HG03442 (cell line): ENCODE measurements around the gene FTO.
A peak's percentile ranks its signal among the peaks of the same experiment; 100 is the strongest.

Source experiments
- ATAC-seq: cut with Tn5 transposase; IDR thresholded peaks from one replicate; pipeline ENCODE4 v1.9.1; 2021; ENCODE audit warnings: mild to moderate bottlenecking, moderate library complexity; ENCODE audit not compliant: unreplicated experiment

Gene FTO

DNA sequence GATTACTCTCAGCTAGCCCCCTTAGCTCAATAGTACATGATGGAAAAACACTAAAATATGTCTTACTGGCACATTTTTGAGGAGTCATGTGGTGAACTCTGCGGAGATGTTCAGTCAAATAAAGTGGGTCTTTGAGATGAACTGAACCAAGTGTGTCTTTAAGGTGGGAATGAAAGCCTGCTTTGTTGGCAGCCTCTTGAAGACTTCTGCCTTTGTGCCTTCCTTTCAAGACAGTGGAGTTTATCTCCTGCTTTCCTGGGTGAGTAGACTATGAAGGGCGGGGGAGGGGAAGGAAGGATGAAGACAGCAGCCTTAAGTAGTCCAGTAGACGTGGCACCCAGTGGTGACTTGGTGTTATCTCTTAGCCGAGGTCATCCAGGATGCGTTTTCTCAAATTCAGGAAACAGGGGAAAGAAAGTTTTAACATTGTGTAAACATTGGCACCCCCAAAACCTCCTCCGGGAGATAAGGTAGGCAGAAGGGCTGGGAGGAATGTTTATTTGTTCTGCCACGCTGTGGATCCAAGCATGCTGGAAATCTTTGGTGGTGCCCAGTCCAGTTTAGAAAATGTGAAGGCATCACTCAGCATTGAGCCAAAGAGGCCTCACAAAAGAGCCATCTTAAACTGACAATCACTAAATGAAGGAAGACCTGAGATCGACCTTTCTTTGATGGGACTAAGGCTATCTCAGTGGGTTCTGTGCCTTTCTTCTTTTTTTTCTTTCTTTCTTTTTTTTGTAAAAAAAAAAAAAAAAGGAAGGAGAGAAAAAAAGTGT lies 220.6 kb downstream of the FTO start:
- no peak for ATAC-seq

DNA sequence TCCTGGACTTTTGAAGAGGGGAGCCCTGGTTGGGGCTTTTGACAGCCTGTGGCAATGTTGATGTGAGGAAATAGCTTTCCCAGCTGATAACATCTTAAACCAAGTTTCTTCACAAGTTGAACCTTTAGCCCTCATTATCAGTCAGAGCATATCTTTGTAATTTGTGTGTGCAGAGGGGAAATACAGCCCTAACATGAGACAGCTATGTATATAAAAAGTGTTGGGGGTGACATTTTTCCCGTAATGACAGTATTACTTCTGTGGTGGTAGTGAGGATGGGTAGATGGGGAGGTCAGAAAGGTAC lies 221.1 kb downstream of the FTO start:
- no peak for ATAC-seq

DNA sequence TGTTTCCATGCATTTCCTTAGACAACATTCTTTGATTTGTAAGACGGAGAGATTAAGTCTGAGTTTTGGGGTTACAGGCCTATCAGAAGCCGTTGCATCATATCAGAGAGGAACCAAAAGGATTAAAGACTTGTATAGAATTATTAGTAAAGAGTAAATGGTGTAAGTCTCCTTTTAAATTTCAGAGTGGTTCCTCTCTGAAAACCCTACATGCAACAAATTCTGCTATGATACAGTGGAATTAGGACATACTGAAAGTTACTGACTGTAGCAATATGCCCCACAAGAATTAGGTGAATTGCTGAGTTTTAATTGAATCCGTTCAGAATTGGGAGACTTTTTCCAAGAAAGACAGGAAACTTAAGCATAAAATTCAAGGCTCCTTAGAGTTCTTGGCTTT lies 221.6 kb downstream of the FTO start:
- no peak for ATAC-seq

DNA sequence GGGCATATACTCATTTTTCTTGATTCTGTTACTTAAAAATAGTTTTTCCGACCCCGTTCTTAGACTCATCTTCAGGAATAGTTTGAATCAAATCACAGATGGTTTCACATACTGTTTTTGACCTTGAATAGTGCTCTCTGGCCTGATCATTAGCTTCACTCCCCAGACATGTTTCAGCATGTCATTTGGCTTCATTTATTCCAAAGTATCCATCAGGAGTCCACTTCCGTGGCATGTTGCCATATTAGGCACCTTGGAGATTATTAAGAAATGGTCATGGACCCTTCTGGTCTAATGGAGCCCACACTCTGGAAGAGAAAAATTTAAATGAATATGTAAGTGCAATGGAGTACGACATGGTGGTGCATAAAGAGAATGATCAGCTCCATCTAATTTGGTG lies 222.3 kb downstream of the FTO start:
- no peak for ATAC-seq

DNA sequence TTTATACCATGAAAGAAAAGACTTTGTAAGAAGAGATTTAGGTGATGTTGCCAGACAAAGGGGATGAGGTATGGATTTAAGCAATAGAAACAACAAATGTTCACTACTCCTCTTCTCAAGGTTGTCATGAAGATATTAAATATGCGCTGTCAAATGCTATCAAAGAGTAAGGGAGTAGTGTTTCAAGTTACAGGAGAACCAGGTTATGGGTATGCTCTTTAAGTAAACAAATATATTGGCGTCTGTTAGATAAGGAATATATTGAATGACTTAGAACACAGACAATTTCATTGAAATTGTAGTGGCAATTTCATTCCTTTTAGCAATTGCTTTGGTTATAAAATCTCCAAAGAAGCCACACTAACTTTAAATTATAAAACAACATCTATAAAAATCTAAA lies 229.0 kb downstream of the FTO start:
- ATAC-seq = no peak

GRCh38 chr16:53933407-53933806 lies 229.5 kb downstream of the FTO start:
- ATAC-seq = no peak

DNA sequence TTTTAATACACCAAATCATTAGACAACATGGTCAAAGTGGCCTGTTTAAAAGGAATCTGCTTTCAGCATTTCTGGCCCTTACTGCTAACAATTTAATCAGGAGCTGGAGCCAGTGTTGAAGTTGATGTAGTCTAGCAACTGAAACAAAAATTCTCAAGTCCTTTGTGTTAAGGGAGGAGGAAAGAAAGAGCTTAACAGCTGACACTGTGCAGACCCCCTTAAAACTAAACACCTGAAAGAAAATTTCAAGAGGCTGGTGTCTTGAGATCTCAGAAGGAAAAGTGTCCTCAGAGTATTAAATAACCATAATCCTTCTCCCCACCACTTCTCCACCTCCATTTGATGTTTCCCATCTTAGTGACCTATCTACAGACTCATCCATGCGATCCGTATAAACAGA lies 232.1 kb downstream of the FTO start:
- ATAC-seq = no peak

GRCh38 chr16:53936529-53936928 lies 232.6 kb downstream of the FTO start:
- no peak for ATAC-seq

GRCh38 chr16:53937161-53937880 lies 233.4 kb downstream of the FTO start:
- ATAC-seq = no peak

GRCh38 chr16:53944025-53944424 lies 240.1 kb downstream of the FTO start:
- ATAC-seq = no peak

DNA sequence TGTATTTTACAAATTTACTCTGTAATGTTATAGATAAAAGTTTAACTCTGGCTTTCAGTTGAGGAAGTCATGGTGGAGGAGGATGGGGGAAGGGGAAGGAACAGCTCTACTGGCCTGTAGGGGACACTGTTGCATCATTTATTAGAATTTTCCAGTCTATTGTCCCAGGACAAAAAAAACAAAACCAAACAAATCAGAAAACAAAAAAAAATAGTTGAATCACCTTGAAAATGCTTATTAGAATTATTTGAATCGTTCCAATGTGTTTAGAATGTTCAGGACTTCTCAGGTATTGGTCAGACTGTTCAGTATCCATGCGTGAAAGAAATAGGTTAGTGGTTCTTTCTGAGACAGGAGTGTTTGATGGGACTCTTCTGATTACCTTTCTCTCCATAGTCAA lies 242.0 kb downstream of the FTO start:
- ATAC-seq = no peak

DNA sequence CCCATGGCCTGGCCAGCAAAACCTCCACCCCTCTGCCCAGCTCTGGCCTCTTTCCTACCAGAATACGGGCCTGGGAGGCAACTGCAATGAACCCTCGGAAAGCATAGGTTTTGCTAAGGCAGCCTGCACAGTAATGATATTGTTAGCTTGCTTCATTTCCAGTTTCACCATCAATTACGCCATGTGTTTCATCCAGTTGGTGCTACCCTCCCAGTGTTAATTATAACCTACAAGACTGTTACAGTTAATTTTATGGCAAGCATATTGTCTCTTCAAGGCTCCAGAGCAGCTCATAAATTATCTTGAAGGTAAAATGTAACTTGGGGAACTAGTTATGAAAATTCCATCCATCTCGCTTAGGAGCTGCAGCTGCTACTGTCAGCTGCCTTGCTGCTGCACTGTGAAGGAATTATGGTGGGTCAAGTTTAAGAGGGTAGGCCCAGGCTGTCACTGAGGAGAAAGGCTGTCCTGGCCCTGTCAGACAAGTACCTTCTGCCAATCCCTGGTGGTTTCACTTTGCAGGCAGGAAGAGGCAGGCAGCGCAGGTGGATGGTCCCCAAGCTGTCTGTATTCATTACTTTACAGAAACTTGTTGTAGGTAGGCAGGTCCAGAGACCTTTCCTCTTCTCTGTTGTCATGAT lies 242.9 kb downstream of the FTO start:
- ATAC-seq = no peak

DNA sequence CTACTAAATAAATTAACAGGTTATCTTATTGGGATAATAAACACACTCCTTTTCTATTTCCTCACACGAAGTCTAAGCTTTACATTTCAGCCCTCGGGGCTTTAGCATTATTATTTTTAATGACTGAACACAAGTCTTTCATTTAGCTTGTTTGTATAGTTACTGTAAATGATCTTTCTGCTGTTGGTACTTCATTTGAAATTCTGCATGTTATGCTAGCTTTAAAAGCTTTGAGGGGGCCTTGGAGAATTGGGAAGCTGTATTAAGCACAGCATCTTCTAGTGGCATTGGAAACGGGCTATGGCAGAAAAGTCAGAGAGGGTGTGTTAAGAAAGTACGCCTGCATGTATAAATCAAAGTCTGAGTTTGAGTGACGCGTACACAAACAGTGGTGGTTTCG lies 243.7 kb downstream of the FTO start:
- ATAC-seq = no peak

- ATAC-seq = no peak
Observed at GRCh38 chr16:53948326-53948725, 244.4 kb downstream of the FTO start.

- no peak for ATAC-seq
Observed at GRCh38 chr16:53948734-53949430, 244.9 kb downstream of the FTO start.

DNA sequence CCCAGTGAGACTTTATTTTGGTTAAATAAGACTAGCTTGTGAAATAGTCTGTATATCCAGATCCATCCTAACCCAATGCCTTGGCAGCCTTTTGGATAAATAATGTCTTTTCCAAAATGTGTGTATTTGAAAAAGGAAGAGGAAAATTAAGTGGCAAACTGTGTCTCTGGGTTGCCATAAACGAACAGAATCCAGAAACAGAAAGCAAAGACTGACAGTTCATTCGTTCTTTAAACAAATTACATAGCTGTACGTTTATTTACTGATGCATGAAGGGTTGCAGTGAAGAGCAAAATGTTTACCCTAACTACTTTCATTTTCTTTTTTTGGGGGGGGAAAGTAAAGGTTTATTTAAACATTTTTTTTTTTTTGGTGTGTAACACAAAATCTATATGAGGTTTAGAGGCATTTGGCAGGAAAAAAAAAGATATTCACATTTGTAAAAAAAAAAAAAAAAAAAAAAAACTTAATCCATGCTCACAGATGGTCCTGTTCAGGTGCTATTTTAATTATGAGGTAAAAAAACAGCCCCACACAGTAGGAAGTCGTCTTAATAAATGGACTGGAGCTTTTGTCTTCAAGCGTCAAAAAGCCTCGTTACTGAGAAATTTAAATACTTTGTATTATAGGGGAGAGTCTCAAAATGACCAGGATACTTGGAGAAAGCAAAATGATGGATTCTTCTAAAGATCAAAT lies 245.9 kb downstream of the FTO start:
- ATAC-seq = peak; percentile 61

DNA sequence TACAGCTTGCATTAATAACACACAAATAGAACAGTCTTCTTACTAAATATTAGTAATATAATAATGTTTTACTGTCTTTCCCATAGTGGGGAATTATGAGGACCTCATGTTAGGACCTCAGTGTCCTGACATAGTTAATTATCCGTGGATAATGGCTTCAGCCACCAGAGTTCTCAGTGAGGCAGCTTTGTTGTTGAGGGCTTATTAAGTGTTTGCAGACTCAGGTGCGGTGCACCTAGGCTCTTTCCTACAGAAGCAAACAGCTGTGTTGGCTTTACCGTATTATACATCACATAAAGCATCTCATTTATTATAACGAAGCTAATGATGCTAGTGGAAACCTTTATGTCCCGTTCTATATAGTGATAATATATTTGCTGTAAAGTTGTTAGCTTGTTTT lies 246.7 kb downstream of the FTO start:
- no peak for ATAC-seq

DNA sequence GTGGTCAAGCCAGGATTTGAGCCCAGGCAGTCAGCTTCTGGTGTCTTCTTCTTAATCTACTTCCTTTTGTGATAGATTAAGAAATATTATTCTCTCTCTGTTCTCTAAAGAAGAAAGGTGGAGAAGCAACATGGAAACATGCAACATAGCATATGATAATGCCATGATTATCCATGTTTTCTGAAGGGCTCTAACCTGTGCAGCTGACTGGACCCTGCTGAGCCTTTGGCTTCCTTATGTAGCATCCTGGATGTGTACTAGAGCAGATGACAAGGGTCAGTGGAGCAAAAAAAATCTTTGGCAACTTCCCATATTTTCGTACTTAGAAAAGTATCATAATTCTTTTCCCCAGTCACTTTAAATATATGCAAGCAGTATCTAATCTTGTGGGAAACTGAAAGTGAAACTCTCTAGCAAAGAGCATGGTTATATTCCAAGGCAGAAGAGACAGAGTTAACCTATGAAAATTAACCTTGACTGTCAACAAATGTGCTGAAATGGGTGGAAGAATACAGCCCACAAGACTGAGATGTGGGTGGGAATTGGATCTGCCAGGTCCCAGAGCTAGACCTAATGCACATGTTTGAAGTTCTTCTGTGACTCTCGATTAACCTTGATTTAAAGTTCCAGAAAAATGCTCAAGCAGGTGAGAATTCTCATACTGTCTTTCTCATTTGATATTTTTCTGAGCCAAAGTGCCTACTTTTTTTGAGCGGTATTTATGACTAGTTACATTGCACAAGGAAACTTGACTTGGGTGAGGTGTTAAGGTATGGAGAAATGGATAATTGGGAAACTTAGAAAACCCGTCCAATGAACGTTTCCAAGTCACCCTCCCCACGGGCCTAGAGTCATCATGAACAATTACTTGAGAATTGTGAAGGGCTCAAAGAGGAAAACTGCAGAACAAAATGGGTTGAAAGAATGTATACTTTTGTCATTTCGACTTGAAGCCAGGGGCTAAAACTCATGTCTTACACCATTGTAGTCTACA lies 248.6 kb downstream of the FTO start:
- ATAC-seq = peak; percentile 74

DNA sequence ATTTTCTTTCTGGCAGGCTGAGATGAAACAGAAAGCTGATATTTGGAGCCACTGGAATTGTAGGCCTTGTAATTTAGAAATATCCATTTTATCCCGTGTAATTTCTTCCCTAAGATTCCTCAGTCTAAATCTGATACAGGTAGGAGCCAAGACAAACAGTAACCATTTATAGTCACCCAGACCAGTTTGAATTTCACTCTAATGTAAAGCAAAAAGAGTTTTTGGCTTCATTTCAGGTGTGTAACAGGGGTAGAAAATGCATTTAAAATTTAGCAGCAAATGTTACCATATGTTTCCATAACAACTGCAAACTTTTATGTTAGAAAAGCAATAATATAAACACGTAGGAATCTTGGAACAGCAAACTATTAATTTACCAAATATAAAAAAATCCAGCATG lies 249.4 kb downstream of the FTO start:
- no peak for ATAC-seq
